Caco-2 (cell line): ENCODE data around the gene CRACR2A. TPM values are rescaled to one million over a fixed set of nuclear protein-coding genes. Genes with fewer than 3 reads are reported as not detected.

Source experiments
- BruUV-seq: library from RNA; stranded (reverse); fragments of 400-500 nt; replicated peaks from 2 replicates; lab custom pipeline; 2021; lab: Mats Ljungman, UMichigan
- CTCF ChIA-PET: fragments of 300-600 bp; sonication (Branson Sonifier 250); formaldehyde crosslinking; loops from one replicate; lab custom pipeline; 2022; ENCODE audit warnings: antibody characterized with exemption; lab: Charles Lee
- POLR2A ChIA-PET: fragments of 300-600 bp; sonication (Branson Sonifier 250); formaldehyde crosslinking; loops from one replicate; lab custom pipeline; 2022; ENCODE audit warnings: antibody characterized with exemption; lab: Charles Lee
- DNase-seq, 2 experiments: peaks; one replicate each; pipeline versions ENCODE4 v3.0.0 to v3.0.0-alpha.2; 2020 to 2022
- H3K27me3 ChIP-seq: replicated peaks from 2 replicates; pipeline ENCODE4 v1.6.0; 2011; ENCODE audit warnings: low read length; ENCODE audit not compliant: control insufficient read depth, insufficient read depth
- H3K36me3 ChIP-seq: 2 replicates; pipeline ENCODE4 v1.5.1; 2011; ENCODE audit warnings: low read length; ENCODE audit not compliant: control insufficient read depth, insufficient read depth
- H3K4me1 ChIP-seq: fragments of 250-450 bp; sonication (Bioruptor Pico); 2 replicates; pipeline ENCODE4 v1.5.1; 2020; ENCODE audit warnings: mild to moderate bottlenecking
- H3K4me3 ChIP-seq: 2 replicates; pipeline ENCODE4 v1.5.1; 2011; ENCODE audit warnings: low read depth, mild to moderate bottlenecking, control low read depth, low read length
- H3K9me3 ChIP-seq: fragments of 250-450 bp; sonication (Bioruptor Pico); 2 replicates; pipeline ENCODE4 v1.5.1; 2020; ENCODE audit warnings: mild to moderate bottlenecking, moderate library complexity
- H3K27ac Mint-ChIP-seq: one replicate; pipeline ENCODE4 v1.8.0; 2022; ENCODE audit warnings: mixed read lengths; ENCODE audit not compliant: unreplicated experiment
- H3K27me3 Mint-ChIP-seq: one replicate; pipeline ENCODE4 v1.8.0; 2022; ENCODE audit warnings: mixed read lengths; ENCODE audit not compliant: insufficient read depth, unreplicated experiment
- H3K36me3 Mint-ChIP-seq: one replicate; pipeline ENCODE4 v1.8.0; 2022; ENCODE audit warnings: mild to moderate bottlenecking, mixed read lengths; ENCODE audit not compliant: insufficient read depth, unreplicated experiment
- H3K4me1 Mint-ChIP-seq: one replicate; pipeline ENCODE4 v1.8.0; 2022; ENCODE audit warnings: low read depth, mixed read lengths; ENCODE audit not compliant: unreplicated experiment
- H3K4me3 Mint-ChIP-seq: one replicate; pipeline ENCODE4 v1.8.0; 2022; ENCODE audit warnings: mild to moderate bottlenecking, moderate library complexity, mixed read lengths; ENCODE audit not compliant: unreplicated experiment
- H3K9me3 Mint-ChIP-seq: one replicate; pipeline ENCODE4 v1.8.0; 2022; ENCODE audit warnings: mixed read lengths; ENCODE audit not compliant: unreplicated experiment
- CTCF ChIP-seq, 2 experiments: fragments of 200-600 bp in 1 of 2; IDR thresholded peaks; 1 replicate in 1 of 2; 2 replicates in 1 of 2; pipeline versions ENCODE4 v1.5.1 to v1.8.0; 2011 to 2022; ENCODE audit warnings: antibody characterized with exemption in 1 of 2, control low read depth in 1 of 2, inconsistent platforms in 1 of 2, low read depth in 1 of 2, low read length in 1 of 2, mild to moderate bottlenecking in 1 of 2, moderate library complexity in 1 of 2; ENCODE audit not compliant: insufficient read depth in 1 of 2, severe bottlenecking in 1 of 2, unreplicated experiment in 1 of 2
- intact Hi-C: fragments of 100-400 bp; cut with micrococcal nuclease; formaldehyde crosslinking; loops from one replicate; pipeline ENCODE4 v1.10.0; 2022; ENCODE audit not compliant: unreplicated experiment
- total RNA-seq: library from RNA; stranded (reverse); gene quantifications from 2 replicates; pipeline ENCODE4 v1.2.3, GENCODE V29; 2022

CRACR2A gene
- total RNA-seq, 1 experiment from 2014 or later, result 16.5 TPM

- no peaks in the 10 kb centered on the region; the same call in 1 of the 2 replicates for H3K27me3 ChIP-seq
- Mint-ChIP-seq H3K27ac (no peak overlapping the region), H3K27me3 (no peaks in the 10 kb centered on the region), H3K4me3 (no peak overlapping the region), H3K36me3 (no peaks in the 10 kb centered on the region), H3K9me3 (no peaks in the 10 kb centered on the region), H3K4me1 (no peaks in the 10 kb centered on the region)
- no peaks in the 10 kb centered on the region for H3K9me3 ChIP-seq
- intact Hi-C loops, result no loop called here
- BruUV-seq, result no TSS peak
- CTCF ChIA-PET, result no interaction called here
- no peak overlapping the region for H3K4me3 ChIP-seq
- no peak for DNase-seq
- H3K4me1 ChIP-seq, result no peaks in the 10 kb centered on the region
- no peak for TF ChIP-seq CTCF (IDR thresholded peaks at IDR 0.05; ENCODE audit: insufficient read depth in 1 of 2, low read depth in 1 of 2, low read length in 1 of 2, severe bottlenecking in 1 of 2, unreplicated experiment in 1 of 2)
- POLR2A ChIA-PET, result no interaction called here
- peaks cover 1% of the 10 kb centered on the region; the same call in 1 of the 2 replicates for H3K36me3 ChIP-seq
These were observed 118.6 kb downstream of the CRACR2A start for GRCh38 chr12:3634348-3634747.

- DNase-seq, result no peak
- Mint-ChIP-seq H3K27me3 (no peaks in the 10 kb centered on the region), H3K4me3 (no peak overlapping the region), H3K36me3 (no peaks in the 10 kb centered on the region), H3K4me1 (no peaks in the 10 kb centered on the region), H3K27ac (no peak overlapping the region), H3K9me3 (no peaks in the 10 kb centered on the region)
- TF ChIP-seq CTCF (IDR thresholded peaks at IDR 0.05; ENCODE audit: insufficient read depth in 1 of 2, low read depth in 1 of 2, low read length in 1 of 2, severe bottlenecking in 1 of 2, unreplicated experiment in 1 of 2), result no peak
- intact Hi-C loops, result no loop called here
- peaks cover 1% of the 10 kb centered on the region; the same call in 1 of the 2 replicates for H3K36me3 ChIP-seq
- H3K9me3 ChIP-seq, result no peaks in the 10 kb centered on the region
- ChIA-PET CTCF (no interaction called here), POLR2A (no interaction called here)
- no peaks in the 10 kb centered on the region for H3K4me1 ChIP-seq
- H3K27me3 ChIP-seq, result no peaks in the 10 kb centered on the region
- BruUV-seq, result no TSS peak
- H3K4me3 ChIP-seq, result no peak overlapping the region
These were observed 119.5 kb downstream of the CRACR2A start for GRCh38 chr12:3633396-3633795.

GRCh38 chr12:3632754-3633153, 120.2 kb downstream of the CRACR2A start:
- DNase-seq, result no peak
- Mint-ChIP-seq H3K36me3 (no peaks in the 10 kb centered on the region), H3K27me3 (no peaks in the 10 kb centered on the region), H3K27ac (no peak overlapping the region), H3K9me3 (no peaks in the 10 kb centered on the region), H3K4me3 (no peak overlapping the region), H3K4me1 (no peaks in the 10 kb centered on the region)
- intact Hi-C loops, result no loop called here
- H3K4me1 ChIP-seq, result no peaks in the 10 kb centered on the region
- no peak overlapping the region for H3K4me3 ChIP-seq
- POLR2A ChIA-PET, result no interaction called here
- no TSS peak for BruUV-seq
- no peaks in the 10 kb centered on the region for H3K27me3 ChIP-seq
- H3K9me3 ChIP-seq, result no peaks in the 10 kb centered on the region
- CTCF ChIA-PET, result no interaction called here
- peaks cover 1% of the 10 kb centered on the region; the same call in 1 of the 2 replicates for H3K36me3 ChIP-seq
- no peak for TF ChIP-seq CTCF (IDR thresholded peaks at IDR 0.05; ENCODE audit: insufficient read depth in 1 of 2, low read depth in 1 of 2, low read length in 1 of 2, severe bottlenecking in 1 of 2, unreplicated experiment in 1 of 2)
